HG03565 (cell line): Measurements from ENCODE around the gene GNPTG.

Experiments
- ATAC-seq: cut with Tn5 transposase; IDR thresholded peaks from one replicate; pipeline ENCODE4 v1.9.1; 2021; ENCODE audit warnings: mild to moderate bottlenecking, moderate library complexity; ENCODE audit not compliant: unreplicated experiment

GNPTG gene

GRCh38 chr16:1346422-1347285 is 5.1 kb upstream of the GNPTG start:
- ATAC-seq = no peak

GRCh38 chr16:1347286-1347855 is 4.4 kb upstream of the GNPTG start:
- ATAC-seq = no peak

GRCh38 chr16:1347962-1348361 is 3.8 kb upstream of the GNPTG start:
- no peak for ATAC-seq

- ATAC-seq = no peak
Observed at GRCh38 chr16:1348441-1348840, 3.3 kb upstream of the GNPTG start.

- no peak for ATAC-seq
Observed at GRCh38 chr16:1348926-1349325, 2.8 kb upstream of the GNPTG start.

- no peak for ATAC-seq
Observed at GRCh38 chr16:1349351-1349750, 2.4 kb upstream of the GNPTG start.

- no peak for ATAC-seq
Observed at GRCh38 chr16:1349951-1350350, 1.8 kb upstream of the GNPTG start.

GRCh38 chr16:1350691-1351090 is 1.0 kb upstream of the GNPTG start:
- no peak for ATAC-seq

GRCh38 chr16:1351215-1351581 is 533 bp upstream of the GNPTG start:
- peak; percentile 4 for ATAC-seq

- ATAC-seq = no peak
Observed at GRCh38 chr16:1354815-1355540, 3.2 kb downstream of the GNPTG start.

GRCh38 chr16:1355591-1355990 is 3.9 kb downstream of the GNPTG start:
- ATAC-seq = no peak

- no peak for ATAC-seq
Observed at GRCh38 chr16:1356061-1356900, 4.5 kb downstream of the GNPTG start.

- ATAC-seq = no peak
Observed at GRCh38 chr16:1357906-1358566, 6.3 kb downstream of the GNPTG start.

- ATAC-seq = no peak
Observed at GRCh38 chr16:1361685-1362360, 10.1 kb downstream of the GNPTG start.

GRCh38 chr16:1362807-1363206 is 11.1 kb downstream of the GNPTG start:
- ATAC-seq = no peak

- ATAC-seq = no peak
Observed at GRCh38 chr16:1363501-1364041, 11.8 kb downstream of the GNPTG start.

GRCh38 chr16:1364510-1364909 is 12.8 kb downstream of the GNPTG start:
- no peak for ATAC-seq

GRCh38 chr16:1366060-1366711 is 14.5 kb downstream of the GNPTG start:
- ATAC-seq = no peak

- no peak for ATAC-seq
Observed at GRCh38 chr16:1366712-1367299, 15.1 kb downstream of the GNPTG start.
